Measurements from ENCODE around the gene FAM184A. TPM values are rescaled to one million over a fixed set of nuclear protein-coding genes. Genes with fewer than 3 reads are reported as not detected.

Gene FAM184A
- total RNA-seq, 4 donors from 2014 or later, result 0.40 to 1.0 (median 0.79) TPM

DNA sequence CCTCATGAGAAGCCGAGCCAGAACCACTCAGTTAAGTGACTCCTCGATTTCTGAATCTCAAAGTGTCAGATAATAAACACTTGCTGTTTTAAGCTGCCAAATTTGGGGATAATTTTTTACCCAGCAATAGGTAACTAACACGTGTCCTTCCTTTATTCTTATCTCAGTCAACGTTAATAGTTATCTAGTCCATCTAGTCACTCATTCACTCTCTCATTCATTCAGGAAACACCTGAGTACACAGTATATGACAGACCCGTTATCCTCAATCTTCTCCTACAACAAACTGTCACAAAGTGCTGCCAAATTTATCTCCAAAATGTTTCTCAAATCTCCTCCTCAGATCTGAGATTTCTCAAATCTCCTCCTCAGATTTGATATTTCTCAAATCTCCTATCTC is 13.1 kb downstream of the FAM184A start:
- no peak for TF ChIP-seq POLR2A (IDR thresholded peaks at IDR 0.05)
- TF ChIP-seq, protein P1, sequence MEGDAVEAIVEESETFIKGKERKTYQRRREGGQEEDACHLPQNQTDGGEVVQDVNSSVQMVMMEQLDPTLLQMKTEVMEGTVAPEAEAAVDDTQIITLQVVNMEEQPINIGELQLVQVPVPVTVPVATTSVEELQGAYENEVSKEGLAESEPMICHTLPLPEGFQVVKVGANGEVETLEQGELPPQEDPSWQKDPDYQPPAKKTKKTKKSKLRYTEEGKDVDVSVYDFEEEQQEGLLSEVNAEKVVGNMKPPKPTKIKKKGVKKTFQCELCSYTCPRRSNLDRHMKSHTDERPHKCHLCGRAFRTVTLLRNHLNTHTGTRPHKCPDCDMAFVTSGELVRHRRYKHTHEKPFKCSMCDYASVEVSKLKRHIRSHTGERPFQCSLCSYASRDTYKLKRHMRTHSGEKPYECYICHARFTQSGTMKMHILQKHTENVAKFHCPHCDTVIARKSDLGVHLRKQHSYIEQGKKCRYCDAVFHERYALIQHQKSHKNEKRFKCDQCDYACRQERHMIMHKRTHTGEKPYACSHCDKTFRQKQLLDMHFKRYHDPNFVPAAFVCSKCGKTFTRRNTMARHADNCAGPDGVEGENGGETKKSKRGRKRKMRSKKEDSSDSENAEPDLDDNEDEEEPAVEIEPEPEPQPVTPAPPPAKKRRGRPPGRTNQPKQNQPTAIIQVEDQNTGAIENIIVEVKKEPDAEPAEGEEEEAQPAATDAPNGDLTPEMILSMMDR (IDR thresholded peaks at IDR 0.05 in 4 of 5, conservative IDR thresholded peaks at IDR 0.05 in 1 of 5), result no peak
- DNase-seq, result no peak
- H3K36me3 ChIP-seq, result no peaks in the 10 kb centered on the region
- no peak overlapping the region for H3K4me3 ChIP-seq
- H3K9me3 ChIP-seq, result no peaks in the 10 kb centered on the region
- H3K27me3 ChIP-seq, result no peaks in the 10 kb centered on the region
- in situ Hi-C loops (cut with MboI; ENCODE audit: low sequenced_read_pairs in 4 of 4), result no loop called here
- no peak for ATAC-seq
- no peak overlapping the region for H3K27ac ChIP-seq
- intact Hi-C loops (cut with DNase I; ENCODE audit: low total_unique reads), result no loop called here
- H3K4me1 ChIP-seq, result no peaks in the 10 kb centered on the region

DNA sequence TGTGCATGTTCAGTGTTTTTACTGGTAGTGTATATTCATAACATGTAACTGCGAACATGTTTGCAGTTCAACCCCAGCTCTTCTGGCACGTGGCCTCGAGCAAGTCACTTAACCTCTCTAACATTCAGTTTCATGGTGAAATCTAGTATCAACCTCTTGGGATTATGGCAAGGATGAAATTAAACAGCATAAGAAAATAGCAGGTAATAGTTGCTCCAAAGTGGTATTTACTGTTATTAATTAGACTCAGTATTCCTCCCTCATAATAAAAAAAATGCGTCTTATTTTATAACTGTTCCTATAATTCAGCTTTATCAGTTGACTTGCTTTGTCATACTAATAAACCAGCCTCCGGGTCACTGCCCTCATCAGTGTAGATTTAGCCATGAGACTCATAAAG is 15.0 kb downstream of the FAM184A start:
- ATAC-seq, result no peak
- in situ Hi-C loops (cut with MboI; ENCODE audit: low sequenced_read_pairs in 4 of 4), result no loop called here

DNA sequence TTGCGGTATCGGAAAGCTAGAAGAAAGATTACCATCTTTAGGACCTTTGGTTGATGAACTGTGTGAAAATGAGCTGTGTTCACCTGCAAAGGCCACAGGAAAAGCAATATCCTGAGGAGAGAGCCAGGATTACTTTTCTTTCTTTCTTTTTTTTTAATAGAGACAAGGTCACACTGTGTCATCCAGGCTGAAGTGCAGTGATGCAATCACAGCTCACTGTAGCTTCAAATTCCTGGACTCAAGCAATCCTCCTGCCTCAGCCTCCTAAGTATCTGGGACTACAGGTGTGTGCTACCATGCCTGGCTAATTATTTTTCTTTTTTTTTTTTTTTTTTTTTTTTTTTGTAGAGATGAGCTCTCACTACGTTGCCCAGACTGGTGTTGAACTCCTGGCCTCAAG is 17.2 kb downstream of the FAM184A start:
- TF ChIP-seq, protein P1 (IDR thresholded peaks at IDR 0.05 in 4 of 5, conservative IDR thresholded peaks at IDR 0.05 in 1 of 5), result no peak
- TF ChIP-seq POLR2A (IDR thresholded peaks at IDR 0.05), result no peak
- Histone ChIP-seq H3K27me3 (no peaks in the 10 kb centered on the region), H3K4me3 (no peak overlapping the region), H3K9me3 (no peaks in the 10 kb centered on the region), H3K4me1 (no peaks in the 10 kb centered on the region), H3K36me3 (no peaks in the 10 kb centered on the region), H3K27ac (no peak overlapping the region)
- no peak for DNase-seq
- intact Hi-C loops (cut with DNase I; ENCODE audit: low total_unique reads) (no loop called here), in situ Hi-C loops (cut with MboI; ENCODE audit: low sequenced_read_pairs in 4 of 4) (no loop called here)
- no peak for ATAC-seq

More for the DNA sequence above, 15.0 kb downstream of the FAM184A start:
- intact Hi-C loops (cut with DNase I; ENCODE audit: low total_unique reads), result no loop called here
- H3K9me3 ChIP-seq, result no peaks in the 10 kb centered on the region
- H3K4me3 ChIP-seq, result no peak overlapping the region
- H3K4me1 ChIP-seq, result no peaks in the 10 kb centered on the region
- H3K27ac ChIP-seq, result no peak overlapping the region
- H3K27me3 ChIP-seq, result no peaks in the 10 kb centered on the region
- no peaks in the 10 kb centered on the region for H3K36me3 ChIP-seq
- no peak for DNase-seq
- TF ChIP-seq, protein P1 (IDR thresholded peaks at IDR 0.05 in 4 of 5, conservative IDR thresholded peaks at IDR 0.05 in 1 of 5), result no peak
- no peak for TF ChIP-seq POLR2A (IDR thresholded peaks at IDR 0.05)

DNA sequence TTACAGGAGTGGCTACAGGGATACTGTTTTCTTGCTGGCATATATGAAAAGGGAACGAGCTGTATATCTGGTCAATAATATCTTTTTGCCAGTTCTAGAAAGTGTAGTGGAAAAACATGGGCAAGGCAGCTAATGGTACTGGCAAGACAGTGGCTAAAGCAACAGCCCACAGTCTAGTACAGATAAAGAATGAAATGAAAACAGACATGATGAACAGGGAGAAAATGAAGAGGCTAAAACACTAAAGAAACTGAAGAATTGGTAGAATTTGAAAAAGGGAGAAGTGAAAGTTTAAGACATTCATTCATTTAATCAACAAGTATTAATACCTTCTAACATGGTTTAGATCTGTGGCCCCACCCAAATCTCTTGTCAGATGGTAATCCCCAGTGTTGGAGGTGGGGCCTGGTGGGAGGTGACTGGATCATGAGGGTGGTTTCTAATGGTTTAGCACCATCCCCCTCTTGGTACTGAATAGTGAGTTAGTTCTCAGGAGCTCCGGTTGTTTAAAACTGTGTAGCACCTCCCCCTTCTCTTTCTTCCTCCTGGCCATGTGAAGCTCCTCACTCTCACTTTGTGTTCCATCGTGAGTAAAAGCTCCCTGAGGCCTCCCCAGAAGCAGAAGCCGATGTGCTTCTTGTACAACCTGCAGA is 18.1 kb downstream of the FAM184A start:
- Histone ChIP-seq H3K36me3 (no peaks in the 10 kb centered on the region), H3K4me3 (no peak overlapping the region), H3K27me3 (no peaks in the 10 kb centered on the region), H3K9me3 (no peaks in the 10 kb centered on the region), H3K4me1 (no peaks in the 10 kb centered on the region), H3K27ac (no peak overlapping the region)
- in situ Hi-C loops (cut with MboI; ENCODE audit: low sequenced_read_pairs in 4 of 4), result no loop called here
- TF ChIP-seq POLR2A (IDR thresholded peaks at IDR 0.05), result no peak
- ATAC-seq (no peak), DNase-seq (no peak)
- intact Hi-C loops (cut with DNase I; ENCODE audit: low total_unique reads), result no loop called here

DNA sequence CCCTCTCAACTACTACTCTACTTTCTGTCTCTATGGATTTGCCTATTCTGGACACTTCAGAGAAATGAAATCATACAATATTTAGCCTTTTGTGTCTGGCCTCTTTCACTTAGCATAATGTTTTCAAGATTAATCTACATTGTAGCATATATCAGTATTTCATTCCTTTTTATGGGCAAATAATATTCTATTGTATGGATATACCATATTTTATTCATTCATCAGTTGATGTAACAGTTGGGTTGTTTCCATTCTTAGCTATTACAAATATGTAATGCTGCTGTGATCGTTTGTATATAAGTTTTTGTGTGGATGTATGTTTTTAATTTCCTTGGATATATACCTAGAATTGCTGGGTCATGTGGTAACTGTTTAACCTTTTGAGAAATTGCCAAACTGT is 23.4 kb downstream of the FAM184A start:
- no peaks in the 10 kb centered on the region for H3K4me1 ChIP-seq
- no peaks in the 10 kb centered on the region for H3K9me3 ChIP-seq
- no peak for DNase-seq
- intact Hi-C loops (cut with DNase I; ENCODE audit: low total_unique reads) (no loop called here), in situ Hi-C loops (cut with MboI; ENCODE audit: low sequenced_read_pairs in 4 of 4) (no loop called here)
- H3K36me3 ChIP-seq, result no peaks in the 10 kb centered on the region
- no peak for TF ChIP-seq POLR2A (IDR thresholded peaks at IDR 0.05)
- TF ChIP-seq, protein P1 (IDR thresholded peaks at IDR 0.05 in 4 of 5, conservative IDR thresholded peaks at IDR 0.05 in 1 of 5), result no peak
- H3K27ac ChIP-seq, result no peak overlapping the region
- no peak overlapping the region for H3K4me3 ChIP-seq
- no peak for ATAC-seq
- no peaks in the 10 kb centered on the region for H3K27me3 ChIP-seq

All from gastrocnemius medialis (tissue), 4 donors.